SK-N-SH (cell line): Measurements from ENCODE around the gene STAT5B.

Experiments used
- ELF1 ChIP-seq: IDR thresholded peaks from 2 replicates; pipeline ENCODE4 v1.4.0; 2012
- EP300 ChIP-seq, 2 experiments: IDR thresholded peaks; 2 replicates each; pipeline versions ENCODE4 v1.4.0 to v1.6.1; 2012; ENCODE audit warnings: borderline replicate concordance in 1 of 2, low read depth in 1 of 2, low read length in 1 of 2
- FOXM1 ChIP-seq: IDR thresholded peaks from 2 replicates; pipeline ENCODE4 v1.4.0; 2012; ENCODE audit warnings: low read depth, mild to moderate bottlenecking
- GABPA ChIP-seq: IDR thresholded peaks from 2 replicates; pipeline ENCODE4 v1.4.0; 2012; ENCODE audit warnings: low read depth, mild to moderate bottlenecking
- RAD21 ChIP-seq: IDR thresholded peaks from 2 replicates; pipeline ENCODE4 v1.6.1; 2012; ENCODE audit warnings: mild to moderate bottlenecking, low read length
- RCOR1 ChIP-seq: fragments of 150-350 bp; IDR thresholded peaks from 2 replicates; pipeline ENCODE4 v1.6.1; 2017; ENCODE audit warnings: antibody characterized with exemption, low read length
- RFX5 ChIP-seq: IDR thresholded peaks from 2 replicates; pipeline ENCODE4 v1.6.1; 2012; ENCODE audit warnings: mild to moderate bottlenecking, improper control_type of control experiment, low read length
- TF ChIP-seq, protein P1 (sequence below): IDR thresholded peaks from 2 replicates; pipeline ENCODE4 v1.4.0; 2012; ENCODE audit warnings: low read depth
- TF ChIP-seq, protein P2 (sequence below): fragments of 200-600 bp; sonication (generic); IDR thresholded peaks from 2 replicates; pipeline ENCODE4 v1.6.1; 2017; ENCODE audit warnings: antibody characterized with exemption, mild to moderate bottlenecking, moderate library complexity
- TF ChIP-seq, protein P3 (sequence below): fragments of 150-350 bp; IDR thresholded peaks from 2 replicates; pipeline ENCODE4 v1.6.1; 2017; ENCODE audit warnings: antibody characterized with exemption, low read length, low read depth, borderline replicate concordance
- TF ChIP-seq, protein P4 (sequence below): IDR thresholded peaks from 2 replicates; pipeline ENCODE4; 2012
- TF ChIP-seq, protein P5 (sequence below): IDR thresholded peaks from 2 replicates; pipeline ENCODE4 v1.4.0; 2012; ENCODE audit warnings: low read depth, borderline replicate concordance

DNA sequence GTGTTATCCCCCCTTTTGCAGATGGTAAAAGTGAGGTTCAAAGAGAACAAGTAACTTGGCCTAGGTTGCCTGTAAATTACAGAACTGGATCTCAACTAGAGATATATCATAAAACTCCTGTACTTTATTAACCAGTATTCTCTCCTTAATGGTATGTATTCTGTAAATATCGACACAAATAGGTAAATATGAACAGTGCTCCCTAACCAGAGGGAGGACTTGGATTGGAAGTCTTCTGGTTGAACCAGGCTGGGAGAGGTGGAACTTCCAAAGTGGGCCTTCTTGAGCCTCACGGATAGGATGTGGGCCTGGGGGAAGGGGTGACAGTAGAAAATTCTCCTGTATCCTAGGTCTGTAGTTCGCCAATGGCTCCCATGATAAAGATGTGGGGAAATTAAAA lies 19.8 kb upstream of the STAT5B start:
- TF ChIP-seq, protein P1, sequence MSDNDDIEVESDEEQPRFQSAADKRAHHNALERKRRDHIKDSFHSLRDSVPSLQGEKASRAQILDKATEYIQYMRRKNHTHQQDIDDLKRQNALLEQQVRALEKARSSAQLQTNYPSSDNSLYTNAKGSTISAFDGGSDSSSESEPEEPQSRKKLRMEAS = no peak
- TF ChIP-seq FOXM1 (no peak), GABPA (no peak), ELF1 (no peak), EP300 (IDR thresholded peaks at IDR 0.05; ENCODE audit: borderline replicate concordance in 1 of 2, low read depth in 1 of 2, low read length in 1 of 2) (no peak), RFX5 (no peak), RCOR1 (no peak), RAD21 (no peak)
- TF ChIP-seq, protein P2, sequence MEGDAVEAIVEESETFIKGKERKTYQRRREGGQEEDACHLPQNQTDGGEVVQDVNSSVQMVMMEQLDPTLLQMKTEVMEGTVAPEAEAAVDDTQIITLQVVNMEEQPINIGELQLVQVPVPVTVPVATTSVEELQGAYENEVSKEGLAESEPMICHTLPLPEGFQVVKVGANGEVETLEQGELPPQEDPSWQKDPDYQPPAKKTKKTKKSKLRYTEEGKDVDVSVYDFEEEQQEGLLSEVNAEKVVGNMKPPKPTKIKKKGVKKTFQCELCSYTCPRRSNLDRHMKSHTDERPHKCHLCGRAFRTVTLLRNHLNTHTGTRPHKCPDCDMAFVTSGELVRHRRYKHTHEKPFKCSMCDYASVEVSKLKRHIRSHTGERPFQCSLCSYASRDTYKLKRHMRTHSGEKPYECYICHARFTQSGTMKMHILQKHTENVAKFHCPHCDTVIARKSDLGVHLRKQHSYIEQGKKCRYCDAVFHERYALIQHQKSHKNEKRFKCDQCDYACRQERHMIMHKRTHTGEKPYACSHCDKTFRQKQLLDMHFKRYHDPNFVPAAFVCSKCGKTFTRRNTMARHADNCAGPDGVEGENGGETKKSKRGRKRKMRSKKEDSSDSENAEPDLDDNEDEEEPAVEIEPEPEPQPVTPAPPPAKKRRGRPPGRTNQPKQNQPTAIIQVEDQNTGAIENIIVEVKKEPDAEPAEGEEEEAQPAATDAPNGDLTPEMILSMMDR = no peak
- TF ChIP-seq, protein P3, sequence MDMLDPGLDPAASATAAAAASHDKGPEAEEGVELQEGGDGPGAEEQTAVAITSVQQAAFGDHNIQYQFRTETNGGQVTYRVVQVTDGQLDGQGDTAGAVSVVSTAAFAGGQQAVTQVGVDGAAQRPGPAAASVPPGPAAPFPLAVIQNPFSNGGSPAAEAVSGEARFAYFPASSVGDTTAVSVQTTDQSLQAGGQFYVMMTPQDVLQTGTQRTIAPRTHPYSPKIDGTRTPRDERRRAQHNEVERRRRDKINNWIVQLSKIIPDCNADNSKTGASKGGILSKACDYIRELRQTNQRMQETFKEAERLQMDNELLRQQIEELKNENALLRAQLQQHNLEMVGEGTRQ = no peak
- TF ChIP-seq, protein P4, sequence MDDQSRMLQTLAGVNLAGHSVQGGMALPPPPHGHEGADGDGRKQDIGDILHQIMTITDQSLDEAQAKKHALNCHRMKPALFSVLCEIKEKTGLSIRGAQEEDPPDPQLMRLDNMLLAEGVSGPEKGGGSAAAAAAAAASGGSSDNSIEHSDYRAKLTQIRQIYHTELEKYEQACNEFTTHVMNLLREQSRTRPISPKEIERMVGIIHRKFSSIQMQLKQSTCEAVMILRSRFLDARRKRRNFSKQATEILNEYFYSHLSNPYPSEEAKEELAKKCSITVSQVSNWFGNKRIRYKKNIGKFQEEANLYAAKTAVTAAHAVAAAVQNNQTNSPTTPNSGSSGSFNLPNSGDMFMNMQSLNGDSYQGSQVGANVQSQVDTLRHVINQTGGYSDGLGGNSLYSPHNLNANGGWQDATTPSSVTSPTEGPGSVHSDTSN = no peak
- TF ChIP-seq, protein P5, sequence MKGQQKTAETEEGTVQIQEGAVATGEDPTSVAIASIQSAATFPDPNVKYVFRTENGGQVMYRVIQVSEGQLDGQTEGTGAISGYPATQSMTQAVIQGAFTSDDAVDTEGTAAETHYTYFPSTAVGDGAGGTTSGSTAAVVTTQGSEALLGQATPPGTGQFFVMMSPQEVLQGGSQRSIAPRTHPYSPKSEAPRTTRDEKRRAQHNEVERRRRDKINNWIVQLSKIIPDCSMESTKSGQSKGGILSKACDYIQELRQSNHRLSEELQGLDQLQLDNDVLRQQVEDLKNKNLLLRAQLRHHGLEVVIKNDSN = no peak
